Activated T-cell treated with anti-CD3 and anti-CD28 coated beads for 1 hour (primary cell): ENCODE measurements around the gene RBPJL.

Source experiments
- DNase-seq: peaks from one replicate; pipeline ENCODE4 v3.0.0-alpha.2; 2020; ENCODE audit warnings: low read depth

Gene RBPJL

DNA sequence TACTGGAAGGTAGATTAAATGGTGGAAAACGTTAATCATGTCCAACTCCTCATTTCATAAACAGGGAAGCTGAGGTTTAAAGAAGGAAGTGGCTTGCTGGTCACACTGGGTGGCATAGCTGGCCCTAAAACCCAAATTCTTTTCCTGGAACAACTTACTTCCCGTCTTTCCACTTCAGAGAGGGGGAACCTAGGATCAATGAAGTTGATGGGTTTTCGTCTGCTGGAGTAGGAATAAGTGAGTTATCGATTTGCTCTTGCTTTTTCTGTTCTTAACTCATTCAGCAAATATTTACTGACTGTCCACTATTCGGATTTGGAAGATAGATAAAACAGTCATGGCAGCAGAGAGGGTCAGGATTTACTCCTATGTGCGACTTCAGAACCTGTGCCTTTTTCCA lies 55.2 kb downstream of the RBPJL start:
- DNase-seq = no peak

GRCh38 chr20:45362804-45363610 lies 56.4 kb downstream of the RBPJL start, which contains the start of gene SYS1:
SYS1 (plus strand) TSS chr20:45363156; CDS start chr20:45363532, 376 bp downstream.
- peak; percentile 99 for DNase-seq

- DNase-seq = no peak
Observed at GRCh38 chr20:45363611-45364492, 57.2 kb downstream of the RBPJL start.

- DNase-seq = no peak
Observed at GRCh38 chr20:45365444-45365970, 58.9 kb downstream of the RBPJL start.

DNA sequence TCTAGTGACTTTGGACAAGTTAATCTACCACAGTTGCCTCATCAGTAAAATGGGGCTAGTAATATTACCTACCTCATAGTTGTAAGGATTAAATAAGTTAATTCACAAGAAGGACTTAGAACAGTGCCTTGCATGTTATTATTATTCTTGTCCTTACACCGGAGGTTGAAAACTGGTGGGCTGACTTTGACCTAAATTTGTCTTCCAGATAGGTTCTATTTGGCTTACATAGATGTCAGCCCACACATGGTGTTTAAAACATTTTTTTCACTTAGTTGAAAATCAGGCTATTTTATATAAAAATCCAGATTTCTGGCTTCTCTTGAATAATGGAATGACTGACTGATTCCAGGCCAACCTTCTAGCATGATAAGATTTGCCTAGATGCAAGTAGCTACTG lies 59.6 kb downstream of the RBPJL start:
- DNase-seq = no peak

DNA sequence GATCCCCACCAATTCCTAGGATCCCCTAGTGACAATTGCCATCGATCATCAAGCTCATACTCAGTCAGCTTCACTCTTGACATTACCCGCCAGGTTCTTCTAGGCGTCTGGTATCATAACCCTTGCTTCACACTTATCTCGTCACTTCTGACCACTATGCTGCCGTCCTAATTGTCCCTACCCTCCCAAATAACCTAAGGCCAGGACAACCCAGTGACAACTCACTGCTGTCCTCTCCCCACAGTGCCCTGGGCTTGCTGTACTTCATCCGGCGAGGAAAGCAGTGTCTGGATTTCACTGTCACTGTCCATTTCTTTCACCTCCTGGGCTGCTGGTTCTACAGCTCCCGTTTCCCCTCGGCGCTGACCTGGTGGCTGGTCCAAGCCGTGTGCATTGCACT lies 60.0 kb downstream of the RBPJL start:
- DNase-seq = no peak

GRCh38 chr20:45367126-45367525 lies 60.5 kb downstream of the RBPJL start:
- DNase-seq = no peak
